ENCODE measurements around the gene DLGAP5.

DLGAP5 gene, protein sequence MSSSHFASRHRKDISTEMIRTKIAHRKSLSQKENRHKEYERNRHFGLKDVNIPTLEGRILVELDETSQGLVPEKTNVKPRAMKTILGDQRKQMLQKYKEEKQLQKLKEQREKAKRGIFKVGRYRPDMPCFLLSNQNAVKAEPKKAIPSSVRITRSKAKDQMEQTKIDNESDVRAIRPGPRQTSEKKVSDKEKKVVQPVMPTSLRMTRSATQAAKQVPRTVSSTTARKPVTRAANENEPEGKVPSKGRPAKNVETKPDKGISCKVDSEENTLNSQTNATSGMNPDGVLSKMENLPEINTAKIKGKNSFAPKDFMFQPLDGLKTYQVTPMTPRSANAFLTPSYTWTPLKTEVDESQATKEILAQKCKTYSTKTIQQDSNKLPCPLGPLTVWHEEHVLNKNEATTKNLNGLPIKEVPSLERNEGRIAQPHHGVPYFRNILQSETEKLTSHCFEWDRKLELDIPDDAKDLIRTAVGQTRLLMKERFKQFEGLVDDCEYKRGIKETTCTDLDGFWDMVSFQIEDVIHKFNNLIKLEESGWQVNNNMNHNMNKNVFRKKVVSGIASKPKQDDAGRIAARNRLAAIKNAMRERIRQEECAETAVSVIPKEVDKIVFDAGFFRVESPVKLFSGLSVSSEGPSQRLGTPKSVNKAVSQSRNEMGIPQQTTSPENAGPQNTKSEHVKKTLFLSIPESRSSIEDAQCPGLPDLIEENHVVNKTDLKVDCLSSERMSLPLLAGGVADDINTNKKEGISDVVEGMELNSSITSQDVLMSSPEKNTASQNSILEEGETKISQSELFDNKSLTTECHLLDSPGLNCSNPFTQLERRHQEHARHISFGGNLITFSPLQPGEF

DNA sequence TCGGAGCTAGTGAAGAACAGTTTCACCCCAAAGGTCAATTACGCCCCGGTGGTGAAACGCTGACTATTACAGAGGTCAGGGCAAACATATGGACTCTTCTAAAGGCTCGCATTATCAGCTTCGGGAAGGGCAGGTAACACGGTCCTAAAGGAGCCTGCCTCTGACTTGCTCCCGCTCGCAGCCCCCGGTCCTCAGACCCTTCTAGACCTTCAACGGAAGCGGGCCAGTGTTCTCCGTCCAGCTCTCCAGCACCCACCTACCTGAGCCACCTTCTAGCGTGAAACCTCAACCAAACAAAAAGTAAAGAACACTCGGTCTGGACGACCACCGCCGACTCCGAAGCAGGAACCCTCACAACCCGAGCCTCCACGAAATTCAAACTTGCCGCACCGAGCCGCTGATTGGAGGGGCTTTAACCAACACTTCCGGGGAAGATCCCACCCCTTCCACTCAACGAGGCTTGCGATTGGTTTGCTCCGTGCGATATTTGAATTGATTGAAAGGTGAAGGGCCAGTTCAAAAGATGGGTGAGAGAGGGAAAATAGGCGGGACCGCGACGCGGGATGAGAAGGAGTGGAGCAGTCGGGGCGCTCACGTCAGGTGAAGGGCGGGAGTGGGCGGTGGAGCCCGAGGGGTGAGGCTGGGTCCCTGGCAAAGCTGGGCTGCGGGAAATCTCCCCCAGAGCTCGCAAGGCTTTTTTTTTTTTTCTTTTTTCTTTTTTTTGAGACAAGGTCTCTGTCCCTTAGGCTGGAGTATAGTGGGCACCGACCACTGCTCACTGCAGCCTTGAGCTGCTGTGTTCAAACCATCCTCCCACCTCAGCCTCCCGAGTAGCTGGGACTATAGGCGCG, at the start of gene DLGAP5:
DLGAP5 (minus strand) TSS at position 383 of the 851 bp plus-strand sequence. CDS start 2,406 bp downstream, outside the sequence.
- peak; percentile 67 to 88 (median 76) for DNase-seq (ENCODE audit: low read depth in 4 of 4, low spot score in 1 of 4)

DNA sequence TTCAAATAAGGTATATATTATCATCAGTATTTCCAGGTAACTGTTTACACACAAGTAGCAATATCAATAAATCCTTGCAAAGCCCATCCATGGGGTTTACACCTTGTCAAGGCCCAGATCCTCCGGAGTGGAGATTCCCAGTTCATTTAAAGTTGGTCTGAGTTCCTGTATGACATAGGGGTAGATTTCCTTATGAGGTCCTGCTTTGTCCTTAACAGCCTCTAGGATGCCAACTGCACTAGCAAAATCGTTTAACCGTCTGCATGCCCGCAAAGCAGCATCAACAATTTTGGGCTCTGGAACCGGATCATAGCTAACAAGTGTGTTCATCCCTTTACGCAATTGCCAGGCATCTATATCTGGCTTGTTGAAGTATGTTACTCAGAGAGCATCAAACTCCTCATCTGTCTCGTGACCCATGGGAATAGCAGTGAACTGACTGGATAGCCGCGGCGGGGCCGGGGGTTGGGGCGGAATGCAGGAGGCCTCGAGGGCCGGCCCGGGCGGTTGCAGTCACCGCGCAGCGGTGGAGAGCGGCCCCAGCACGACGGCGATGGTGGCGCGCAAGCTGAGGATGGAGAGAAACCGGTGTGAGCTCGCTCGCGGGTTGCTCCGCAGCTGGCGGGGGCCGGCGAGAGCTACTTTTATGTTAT, 49.3 kb upstream of the DLGAP5 start:
- no peak for DNase-seq (ENCODE audit: low read depth in 4 of 4, low spot score in 1 of 4)

DNA sequence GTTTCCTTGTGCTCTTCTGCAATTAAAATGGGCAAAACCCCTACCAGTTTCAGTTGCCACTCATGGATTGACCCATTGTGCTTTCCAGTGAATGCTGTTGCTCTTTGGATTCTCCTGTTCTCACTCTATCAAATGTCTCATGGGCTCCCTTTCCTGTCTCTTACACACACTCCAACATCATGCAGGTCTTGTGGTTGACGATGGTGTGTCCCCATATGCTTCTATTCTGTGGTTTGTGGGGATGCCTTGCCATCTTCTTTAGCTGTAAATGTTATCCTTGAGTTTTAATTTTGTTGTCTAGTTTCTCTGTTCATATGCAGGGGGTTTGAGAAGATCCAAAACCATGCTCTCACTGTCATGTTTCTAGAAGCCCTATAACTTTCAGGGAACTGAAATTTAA, 47.9 kb upstream of the DLGAP5 start:
- no peak for DNase-seq (ENCODE audit: low read depth in 4 of 4, low spot score in 1 of 4)

DNA sequence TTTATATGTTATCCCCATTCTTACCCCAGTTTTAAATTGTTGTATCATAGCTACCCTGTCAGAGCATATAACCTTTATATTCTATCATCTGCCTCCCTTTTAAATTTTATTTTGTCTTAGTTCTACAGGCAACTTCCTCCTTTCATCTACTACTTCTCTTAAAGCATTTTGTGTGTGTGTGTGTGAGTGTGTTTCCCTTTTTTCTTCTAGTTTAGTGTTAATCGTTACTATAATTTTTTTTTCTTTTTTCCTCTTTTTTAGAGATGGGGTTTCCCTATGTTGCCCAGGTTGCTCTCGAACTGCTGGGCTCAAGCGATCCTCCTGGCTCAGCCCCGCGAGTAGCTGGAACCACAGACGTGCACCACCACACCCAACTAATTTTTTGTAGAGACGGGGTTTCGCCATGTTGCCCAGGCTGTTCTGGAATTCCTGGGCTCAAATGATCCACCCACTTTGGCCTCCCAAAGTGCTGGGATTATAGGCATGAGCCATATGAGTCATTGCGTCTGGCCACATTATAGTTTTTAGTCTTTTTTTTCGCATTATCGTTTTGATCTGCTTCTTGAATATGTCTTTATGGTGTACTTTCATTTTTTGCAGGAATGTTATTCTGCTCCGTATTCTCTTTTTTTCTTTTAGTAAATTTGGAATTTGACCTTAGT, 46.8 kb upstream of the DLGAP5 start:
- no peak for DNase-seq (ENCODE audit: low read depth in 4 of 4, low spot score in 1 of 4)

DNA sequence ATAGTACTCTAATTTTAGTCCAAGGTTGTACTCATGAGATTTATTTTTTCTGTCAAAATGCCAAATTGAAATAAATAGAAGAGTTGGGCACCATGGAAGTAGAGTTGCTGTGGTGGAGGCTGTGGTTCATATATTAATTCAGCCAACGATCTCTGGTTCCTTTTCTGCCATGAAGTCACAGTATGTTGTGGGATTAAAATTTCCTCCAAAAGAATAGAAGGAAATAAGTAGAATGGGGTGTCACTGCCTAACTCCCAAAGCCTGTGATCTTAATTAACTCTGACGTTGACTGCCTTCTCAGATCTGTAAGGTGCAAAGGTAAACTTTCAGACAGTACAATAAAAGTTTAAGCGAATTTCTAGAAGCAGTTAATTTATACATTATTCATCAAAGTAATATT, 42.2 kb upstream of the DLGAP5 start:
- no peak for DNase-seq (ENCODE audit: low read depth in 4 of 4, low spot score in 1 of 4)

DNA sequence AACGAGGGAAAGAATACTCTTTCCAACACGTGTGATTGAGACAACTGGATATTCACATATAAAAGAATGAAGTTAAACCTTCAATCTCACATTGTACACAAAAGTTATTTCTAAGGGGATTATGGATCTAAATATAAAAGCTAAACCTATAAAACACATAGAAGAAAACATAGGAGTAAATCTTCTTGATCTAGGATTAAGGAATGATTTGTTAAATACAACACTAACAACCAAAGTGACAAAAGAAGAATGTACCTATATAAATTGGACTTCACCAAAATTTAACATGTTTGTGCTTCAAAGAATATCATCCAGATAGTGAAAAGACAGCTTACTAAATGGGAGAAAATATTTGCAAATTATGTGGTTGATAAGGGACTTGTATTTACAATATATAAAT, 36.9 kb upstream of the DLGAP5 start:
- no peak for DNase-seq (ENCODE audit: low read depth in 4 of 4, low spot score in 1 of 4)

DNA sequence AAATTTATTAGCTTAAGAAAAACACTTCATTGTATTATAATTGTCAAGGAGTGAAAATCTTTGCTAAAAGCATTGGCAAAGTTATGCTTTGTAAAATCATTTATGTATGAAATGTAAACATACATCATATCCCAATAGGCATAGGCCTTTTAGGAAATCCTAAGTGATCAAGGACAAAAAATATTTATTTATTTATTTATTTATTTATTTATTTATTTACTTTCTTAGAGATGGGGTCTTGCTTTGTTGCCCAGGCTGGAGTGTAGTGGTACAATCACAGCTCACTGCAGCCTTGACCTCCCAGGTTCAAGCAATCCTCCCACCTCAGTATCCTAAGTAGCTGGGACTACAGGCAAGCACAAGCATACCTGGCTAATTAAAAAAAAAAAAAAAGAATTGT, 32.0 kb upstream of the DLGAP5 start:
- DNase-seq (ENCODE audit: low read depth in 4 of 4, low spot score in 1 of 4), result no peak

DNA sequence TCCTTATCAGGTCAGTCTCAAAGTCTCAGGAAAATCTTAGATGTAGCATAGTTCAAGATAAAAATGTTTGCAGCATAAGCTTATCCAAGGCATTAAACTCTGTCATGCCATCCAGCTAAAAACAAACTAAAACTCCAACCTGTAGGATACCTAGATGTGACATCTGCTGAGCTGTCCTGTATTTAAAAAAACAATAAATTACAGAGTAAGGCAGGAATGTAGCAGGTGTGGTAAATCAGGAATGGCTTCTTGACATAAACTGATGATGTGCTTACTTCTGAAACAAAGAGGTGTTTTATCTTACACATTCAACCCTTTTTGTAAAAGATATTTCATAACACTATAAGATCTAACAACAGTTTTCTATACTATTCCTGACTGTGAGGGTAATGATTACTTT, 30.6 kb upstream of the DLGAP5 start:
- no peak for DNase-seq (ENCODE audit: low read depth in 4 of 4, low spot score in 1 of 4)

DNA sequence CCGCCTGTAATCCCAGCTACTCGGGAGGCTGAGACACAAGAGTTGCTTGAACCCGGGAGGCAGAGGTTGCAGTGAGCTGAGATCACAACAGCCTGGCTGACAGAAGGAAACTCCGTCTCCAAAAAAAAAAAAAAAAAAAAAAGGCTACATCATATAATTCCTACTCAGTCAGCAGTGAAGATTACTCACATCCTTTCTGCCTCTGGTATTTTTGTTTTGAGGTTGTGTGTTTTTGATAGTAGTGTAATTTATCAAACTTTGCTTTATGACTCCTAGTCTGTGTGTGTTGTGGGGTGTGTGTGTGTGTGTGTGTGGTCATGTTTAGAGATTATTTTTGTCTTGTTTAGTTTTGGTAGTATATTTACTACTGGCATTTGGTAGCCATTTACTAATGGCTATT, 29.8 kb upstream of the DLGAP5 start:
- DNase-seq (ENCODE audit: low read depth in 4 of 4, low spot score in 1 of 4), result no peak

DNA sequence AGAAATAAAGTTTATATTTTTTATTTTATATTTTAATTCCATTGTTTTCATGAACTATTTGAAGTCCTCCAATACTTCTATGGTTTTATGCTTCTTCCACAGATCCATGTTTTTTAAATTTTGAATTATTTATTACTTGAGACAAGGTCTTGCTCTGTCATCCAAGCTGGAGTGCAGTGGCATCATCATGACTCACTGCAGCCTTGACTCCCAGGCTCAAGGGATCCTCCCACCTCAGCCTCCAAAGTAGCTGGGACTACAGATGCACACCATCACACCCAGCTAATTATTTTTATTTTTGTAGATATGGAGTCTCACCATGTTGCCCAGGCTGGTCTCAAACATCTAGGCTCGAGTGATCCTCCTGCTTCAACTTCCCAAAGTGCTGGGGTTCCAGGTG, 28.8 kb upstream of the DLGAP5 start:
- DNase-seq (ENCODE audit: low read depth in 4 of 4, low spot score in 1 of 4), result no peak

DNA sequence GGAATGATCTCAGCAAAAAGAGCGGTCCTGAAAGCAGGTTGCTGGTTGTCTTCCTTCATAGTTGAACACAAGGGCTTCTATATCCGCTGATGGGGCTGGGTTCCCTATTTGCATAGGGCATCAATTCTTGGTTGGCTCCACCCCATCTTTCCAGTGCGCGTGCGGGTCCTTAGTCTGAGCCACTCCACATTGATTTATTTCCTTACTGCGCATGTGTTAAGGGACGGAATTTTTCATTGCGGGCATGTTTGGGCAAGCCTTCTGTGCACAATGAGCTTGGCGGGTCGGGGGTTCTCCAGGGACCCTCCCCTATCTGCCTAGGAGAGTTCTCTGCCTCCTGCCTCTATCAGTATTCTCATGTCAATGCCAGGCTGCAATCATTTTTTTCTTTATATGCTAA, 21.2 kb upstream of the DLGAP5 start:
- no peak for DNase-seq (ENCODE audit: low read depth in 4 of 4, low spot score in 1 of 4)

DNA sequence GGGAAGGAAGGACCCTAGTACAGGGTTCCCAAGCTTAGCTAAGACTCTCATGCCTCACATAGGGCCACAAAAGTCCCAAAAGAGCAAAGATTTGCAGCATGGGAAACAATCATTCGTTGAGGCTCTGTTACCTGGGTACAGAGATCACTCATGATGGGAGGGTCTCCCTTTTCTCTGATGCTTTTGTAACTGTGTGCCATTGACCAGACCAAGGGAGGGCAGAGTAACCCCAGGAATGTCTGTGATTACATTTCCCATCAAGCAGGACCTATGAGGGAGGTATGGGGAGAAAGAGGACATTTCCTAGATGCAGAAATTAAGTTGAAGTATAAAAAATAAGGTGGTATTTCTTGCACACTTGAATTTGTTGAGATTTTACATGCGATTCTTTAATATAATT, 16.4 kb upstream of the DLGAP5 start:
- DNase-seq (ENCODE audit: low read depth in 4 of 4, low spot score in 1 of 4), result no peak

DNA sequence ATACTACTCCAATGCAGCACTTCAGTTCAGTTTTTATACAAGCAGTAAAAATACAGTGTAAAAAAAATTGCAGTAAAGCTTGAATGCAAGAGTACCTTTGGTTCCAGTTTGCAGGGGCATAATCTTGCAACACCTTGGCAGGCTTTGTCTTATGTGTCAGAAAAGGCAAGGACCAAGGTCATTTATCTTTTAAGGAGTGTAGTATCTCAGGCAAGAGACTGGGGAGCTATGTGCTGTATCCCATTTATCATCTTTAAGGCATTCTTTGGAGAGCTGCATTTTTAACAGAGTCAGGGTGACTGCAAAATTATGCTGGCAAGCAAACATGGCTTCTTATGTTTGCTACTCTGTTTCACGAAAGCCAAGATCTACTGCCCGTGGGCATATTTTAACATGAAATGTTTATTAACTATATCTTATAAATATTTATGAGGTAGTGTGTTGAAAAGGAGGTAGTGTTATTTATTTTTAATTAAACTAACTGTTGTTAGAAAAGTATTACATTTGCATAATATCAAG, 14.8 kb upstream of the DLGAP5 start:
- no peak for DNase-seq (ENCODE audit: low read depth in 4 of 4, low spot score in 1 of 4)

DNA sequence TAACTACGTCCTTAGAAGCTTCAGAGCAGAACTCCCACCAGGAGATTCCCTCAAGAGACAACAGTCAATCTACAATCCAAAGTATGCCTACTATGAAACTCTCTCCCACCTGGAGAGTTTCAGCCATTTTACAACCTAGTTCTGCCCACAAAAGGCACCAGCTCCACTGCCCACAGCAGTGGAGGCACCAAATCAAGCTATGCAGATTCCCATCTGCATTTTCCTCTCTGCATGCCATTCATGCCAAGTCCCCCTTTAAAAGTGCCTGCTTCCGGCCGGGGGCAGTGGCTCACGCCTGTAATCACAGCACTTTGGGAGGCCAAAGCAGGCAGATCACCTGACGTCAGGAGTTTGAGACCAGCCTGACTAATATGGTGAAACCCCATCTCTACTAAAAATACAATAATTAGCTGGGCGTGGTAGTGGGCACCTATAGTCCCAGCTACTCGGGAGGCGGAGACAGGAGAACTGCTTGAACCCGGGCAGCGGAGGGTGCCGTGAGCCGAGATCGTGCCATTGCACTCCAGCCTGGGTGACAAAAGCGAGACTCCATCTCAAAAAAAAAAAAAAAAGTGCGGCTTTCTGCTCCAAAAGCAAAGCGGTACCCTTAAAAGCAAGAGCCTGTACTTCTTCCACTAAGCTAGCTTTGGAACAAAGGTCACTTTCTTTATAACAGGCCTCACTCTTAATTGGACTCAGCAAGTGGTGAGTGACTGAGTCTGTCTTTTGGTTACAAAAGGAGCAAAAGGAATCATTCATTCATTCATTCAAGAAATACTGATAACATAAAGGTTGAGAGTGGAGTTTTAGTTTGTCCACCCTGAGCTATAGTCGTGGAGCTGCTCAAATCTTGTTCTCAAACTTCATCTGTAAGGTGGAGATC, 10.1 kb upstream of the DLGAP5 start:
- DNase-seq (ENCODE audit: low read depth in 4 of 4, low spot score in 1 of 4), result no peak

DNA sequence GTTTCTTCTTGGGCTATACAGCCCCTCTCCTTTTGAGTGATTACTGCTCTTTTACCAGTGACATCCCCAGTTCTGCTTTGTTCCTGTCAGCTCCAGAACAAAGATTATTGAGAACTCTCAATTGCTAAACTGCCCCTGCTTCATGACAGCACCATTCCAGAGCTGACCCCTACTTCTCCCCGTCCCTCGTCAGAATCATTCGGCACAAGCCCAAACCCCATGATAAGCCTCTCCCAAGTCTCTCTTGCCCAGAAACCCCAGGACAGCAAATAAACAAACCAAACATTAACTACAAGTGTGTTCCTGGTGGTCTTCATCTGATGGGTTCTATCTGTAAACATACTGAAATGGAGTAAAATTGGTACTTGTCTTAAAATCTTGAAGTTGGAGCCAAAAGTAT, 9.3 kb upstream of the DLGAP5 start:
- no peak for DNase-seq (ENCODE audit: low read depth in 4 of 4, low spot score in 1 of 4)

DNA sequence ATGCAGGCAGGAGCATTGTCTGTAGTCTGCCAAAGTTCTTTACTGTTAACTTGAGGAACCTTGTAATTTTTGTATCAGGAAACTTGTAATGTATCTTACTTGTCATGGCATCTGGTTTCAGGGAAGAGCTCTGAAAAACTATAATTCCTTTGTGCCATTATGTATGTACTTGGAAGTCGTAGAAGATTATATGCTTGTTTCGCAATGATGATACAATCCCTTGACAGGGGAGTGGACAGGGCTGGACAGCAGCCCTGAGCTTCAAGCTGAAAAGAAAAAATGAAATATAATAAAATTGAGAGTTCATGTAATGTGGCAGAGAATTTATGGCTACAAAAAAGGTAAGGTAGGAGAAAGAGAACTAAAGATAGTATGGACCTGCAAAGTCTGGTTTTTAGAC, 7.4 kb upstream of the DLGAP5 start:
- no peak for DNase-seq (ENCODE audit: low read depth in 4 of 4, low spot score in 1 of 4)

DNA sequence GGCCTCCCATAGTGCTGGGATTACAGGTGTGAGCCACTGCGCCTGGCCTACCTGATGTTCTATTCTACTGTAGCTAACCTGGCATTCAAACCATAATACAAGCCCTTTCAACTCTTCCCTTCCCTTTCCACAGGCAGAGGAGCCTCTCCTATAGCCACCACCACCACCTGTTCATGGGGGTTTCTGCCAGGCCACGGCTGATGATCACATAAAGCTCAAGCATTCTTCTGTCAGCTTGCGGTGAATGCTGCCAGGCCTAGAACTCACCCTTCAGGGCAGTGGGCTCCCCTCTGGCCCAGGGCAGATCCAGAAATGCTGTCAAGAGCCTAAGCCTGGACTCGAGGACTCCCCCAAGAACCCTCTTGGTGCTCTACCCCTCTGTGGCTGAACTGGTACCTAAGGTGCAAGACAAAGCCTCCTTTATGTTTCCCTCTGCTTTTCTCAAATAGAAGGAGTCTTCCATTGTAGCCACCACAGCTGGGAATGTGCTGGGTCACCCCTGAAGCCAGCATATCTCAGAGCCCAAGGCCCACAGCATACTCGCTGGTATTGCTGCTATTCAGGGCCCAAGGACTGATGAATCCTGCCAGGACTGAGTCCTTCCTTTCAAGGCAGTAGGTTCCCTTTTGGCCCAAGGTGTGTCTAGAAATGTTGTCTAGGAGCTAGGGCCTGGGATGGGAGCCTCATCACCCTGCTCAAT, 3.4 kb upstream of the DLGAP5 start:
- no peak for DNase-seq (ENCODE audit: low read depth in 4 of 4, low spot score in 1 of 4)

DNA sequence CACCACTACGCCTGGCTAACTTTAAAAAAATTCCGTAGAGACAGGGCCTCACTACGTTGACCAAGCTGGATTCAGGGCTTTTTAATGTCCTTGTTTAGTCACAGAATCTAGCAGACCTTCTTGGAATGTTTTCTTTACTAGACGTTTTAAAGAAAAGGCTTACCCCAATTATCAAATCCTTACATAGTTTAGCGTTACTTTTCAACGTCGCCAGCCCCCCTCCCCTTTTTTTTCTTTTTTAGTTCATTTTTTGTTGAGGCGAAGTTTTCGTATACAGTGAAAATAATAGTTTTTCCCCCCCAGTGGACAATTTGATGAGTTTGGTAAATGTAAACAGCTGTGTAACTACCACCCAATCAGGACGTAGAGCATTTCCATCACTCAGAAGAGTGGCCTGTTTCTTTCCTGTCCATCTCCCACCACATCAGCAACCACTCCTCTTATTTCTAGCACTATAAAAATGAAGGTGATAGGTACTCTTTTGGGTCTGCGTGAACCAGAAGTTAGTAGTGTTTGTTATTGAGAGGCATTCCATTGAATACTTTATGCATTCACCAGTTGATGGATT, 753 bp upstream of the DLGAP5 start:
- no peak for DNase-seq (ENCODE audit: low read depth in 4 of 4, low spot score in 1 of 4)

DNA sequence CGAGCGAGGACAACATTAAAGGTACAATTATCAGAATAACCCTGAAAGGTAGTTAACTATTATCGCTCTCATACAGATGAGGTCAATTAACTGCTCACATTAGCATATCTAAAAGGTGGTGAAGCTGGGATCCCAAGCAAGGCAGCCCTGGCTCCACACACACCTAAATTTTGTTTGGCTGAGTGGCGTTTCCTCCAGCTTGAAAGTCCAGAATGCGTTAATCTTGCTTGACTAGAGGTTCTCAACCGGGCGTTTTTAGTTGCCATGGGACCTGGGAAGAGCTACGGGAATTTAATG, 531 bp downstream of the DLGAP5 start:
- DNase-seq (ENCODE audit: low read depth in 4 of 4, low spot score in 1 of 4), result no peak

Data from stimulated activated CD4-positive, alpha-beta T cell treated with anti-CD3 and anti-CD28 coated beads, Interleukin-1b, Interleukin-23, amount 100 ng/mL, for 24 hours (primary cell).